Chondrocyte (in vitro differentiated cells): Measurements from ENCODE around the gene SERPINE1. TPM values are rescaled to one million over a fixed set of nuclear protein-coding genes. Genes with fewer than 3 reads are reported as not detected.
A peak's percentile ranks its signal among the peaks of the same experiment; 100 is the strongest.

Experiments
- DNase-seq: peaks from one replicate; pipeline ENCODE4 v3.0.0; 2021; ENCODE audit warnings: mixed read lengths, low spot score
- H3K27ac Mint-ChIP-seq: one replicate; pipeline ENCODE4 v1.8.0; 2021; ENCODE audit warnings: mild to moderate bottlenecking, moderate library complexity, mixed read lengths; ENCODE audit not compliant: unreplicated experiment
- H3K27me3 Mint-ChIP-seq: 2 replicates; pipeline ENCODE4 v1.8.0; 2021; ENCODE audit warnings: low read depth, mixed read lengths
- H3K36me3 Mint-ChIP-seq: 2 replicates; pipeline ENCODE4 v1.8.0; 2021; ENCODE audit warnings: low read depth, mixed read lengths
- H3K4me1 Mint-ChIP-seq: 2 replicates; pipeline ENCODE4 v1.8.0; 2021; ENCODE audit warnings: low read depth, mild to moderate bottlenecking, mixed read lengths
- H3K4me3 Mint-ChIP-seq: one replicate; pipeline ENCODE4 v1.8.0; 2021; ENCODE audit warnings: mild to moderate bottlenecking, moderate library complexity, mixed read lengths; ENCODE audit not compliant: unreplicated experiment
- H3K9me3 Mint-ChIP-seq: 2 replicates; pipeline ENCODE4 v1.8.0; 2021; ENCODE audit warnings: low read depth, mixed read lengths
- CTCF ChIP-seq: fragments of 200-600 bp; sonication (generic); IDR thresholded peaks from 2 replicates; pipeline ENCODE4 v1.5.0; 2021; ENCODE audit warnings: antibody characterized with exemption, mild to moderate bottlenecking, moderate library complexity
- long read RNA-seq: library from polyadenylated mRNA; stranded (forward); transcript quantifications from one replicate; pipeline ENCODE4 v2.0.0, GENCODE V29; 2021
- total RNA-seq: library from RNA; stranded (reverse); gene quantifications from 3 replicates; pipeline ENCODE4 v1.2.1, GENCODE V29; 2021

Gene SERPINE1
- 794 to 1,203 TPM (median 1,180 TPM) in 3 replicates for total RNA-seq
- long read RNA-seq, transcript SERPINE1-201 (9 exons, 3,190 nt): major isoform, 1,420 of 1,855 reads
- long read RNA-seq, partial matches to known transcripts: 120 of 1,855 reads
- long read RNA-seq, other reads (novel, unspliced or antisense): 315 of 1,855 reads

GRCh38 chr7:101126651-101127459, at the start of gene SERPINE1:
Gene SERPINE1, plus strand, starts transcription at chr7:101127104. Its CDS starts 1,290 bp downstream, at chr7:101128394.
- Mint-ChIP-seq H3K27ac (peak within 1 kb of the TSS; percentile 97), H3K36me3 (peaks cover 45% of the 10 kb centered on the region), H3K27me3 (no peaks in the 10 kb centered on the region), H3K4me3 (peak within 1 kb of the TSS; percentile 91), H3K4me1 (peaks cover 93% of the 10 kb centered on the region), H3K9me3 (no peaks in the 10 kb centered on the region)
- peak; percentile 68 for TF ChIP-seq CTCF
- DNase-seq: peak; percentile 99

GRCh38 chr7:101077303-101078086, 49.4 kb upstream of the SERPINE1 start:
- no peak for DNase-seq
- Mint-ChIP-seq H3K9me3 (no peaks in the 10 kb centered on the region), H3K27me3 (peaks cover 5% of the 10 kb centered on the region), H3K36me3 (peaks cover 3% of the 10 kb centered on the region), H3K4me1 (peaks cover 5% of the 10 kb centered on the region), H3K4me3 (no peak overlapping the region), H3K27ac (peak overlapping the region; percentile 5)
- TF ChIP-seq CTCF: peak; percentile 87

- Mint-ChIP-seq H3K36me3 (no peaks in the 10 kb centered on the region), H3K9me3 (no peaks in the 10 kb centered on the region), H3K4me3 (no peak overlapping the region), H3K4me1 (peaks cover 24% of the 10 kb centered on the region), H3K27me3 (no peaks in the 10 kb centered on the region), H3K27ac (no peak overlapping the region)
- DNase-seq: no peak
- TF ChIP-seq CTCF: no peak
Measured at GRCh38 chr7:101081432-101081831, 45.5 kb upstream of the SERPINE1 start.

GRCh38 chr7:101084865-101085161, 42.1 kb upstream of the SERPINE1 start:
- H3K36me3 Mint-ChIP-seq: peaks cover 3% of the 10 kb centered on the region
- peak overlapping the region; percentile 91 for H3K4me3 Mint-ChIP-seq

More at GRCh38 chr7:101084865-101085161, 42.1 kb upstream of the SERPINE1 start:
- no peak for TF ChIP-seq CTCF
- Mint-ChIP-seq H3K4me1 (peaks cover 36% of the 10 kb centered on the region), H3K9me3 (no peaks in the 10 kb centered on the region), H3K27me3 (no peaks in the 10 kb centered on the region), H3K27ac (peak overlapping the region; percentile 99)
- DNase-seq: no peak
